ENCODE results near the gene PPP1R8.

PPP1R8 gene

DNA sequence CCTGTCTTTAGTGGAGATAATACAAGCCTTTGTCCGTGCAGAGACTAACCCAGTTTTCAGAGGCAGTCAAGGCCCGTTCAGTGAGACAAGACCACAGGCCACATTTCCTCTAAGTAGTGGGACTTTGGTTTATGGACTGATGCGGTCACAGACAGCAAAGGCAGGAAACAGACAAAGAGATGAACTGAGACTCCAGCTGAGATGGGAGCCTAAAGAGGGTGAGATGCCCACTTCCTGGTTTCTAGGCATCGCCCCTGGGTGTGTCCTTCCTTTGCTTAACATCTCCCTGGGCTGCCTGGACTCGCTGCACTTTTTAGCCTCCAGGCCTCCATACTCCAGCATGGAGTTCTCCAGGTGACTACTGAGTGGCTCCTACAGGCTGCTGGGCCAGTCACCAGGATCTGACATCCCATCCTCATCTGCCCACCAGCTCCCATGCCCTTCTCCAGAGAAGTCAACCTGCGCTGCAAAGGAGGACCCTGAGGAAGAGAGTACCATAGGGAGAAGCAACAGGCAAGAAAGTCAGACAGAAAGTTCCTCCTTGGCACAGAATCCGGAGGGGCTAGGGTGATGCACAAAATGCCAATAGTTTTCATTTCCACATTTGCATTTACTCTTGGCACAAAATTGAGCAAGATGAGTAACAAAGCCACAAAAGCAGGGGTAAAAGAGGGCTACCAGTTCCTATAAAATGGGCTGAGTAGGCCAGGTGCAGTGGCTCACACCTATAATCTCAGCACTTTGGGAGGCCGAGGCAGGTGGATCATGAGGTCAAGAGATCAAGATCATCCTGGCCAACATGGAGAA lies 56.8 kb downstream of the PPP1R8 start:
- Histone ChIP-seq H3K27ac (no peak overlapping the region), H3K9me3 (ENCODE audit: severe bottlenecking) (no peaks in the 10 kb centered on the region), H3K4me3 (ENCODE audit: low read depth, low read length) (no peak overlapping the region), H3K27me3 (ENCODE audit: insufficient read depth, low read depth, severe bottlenecking) (no peaks in the 10 kb centered on the region), H3K36me3 (peaks cover 39% of the 10 kb centered on the region)
- TF ChIP-seq, protein P1, sequence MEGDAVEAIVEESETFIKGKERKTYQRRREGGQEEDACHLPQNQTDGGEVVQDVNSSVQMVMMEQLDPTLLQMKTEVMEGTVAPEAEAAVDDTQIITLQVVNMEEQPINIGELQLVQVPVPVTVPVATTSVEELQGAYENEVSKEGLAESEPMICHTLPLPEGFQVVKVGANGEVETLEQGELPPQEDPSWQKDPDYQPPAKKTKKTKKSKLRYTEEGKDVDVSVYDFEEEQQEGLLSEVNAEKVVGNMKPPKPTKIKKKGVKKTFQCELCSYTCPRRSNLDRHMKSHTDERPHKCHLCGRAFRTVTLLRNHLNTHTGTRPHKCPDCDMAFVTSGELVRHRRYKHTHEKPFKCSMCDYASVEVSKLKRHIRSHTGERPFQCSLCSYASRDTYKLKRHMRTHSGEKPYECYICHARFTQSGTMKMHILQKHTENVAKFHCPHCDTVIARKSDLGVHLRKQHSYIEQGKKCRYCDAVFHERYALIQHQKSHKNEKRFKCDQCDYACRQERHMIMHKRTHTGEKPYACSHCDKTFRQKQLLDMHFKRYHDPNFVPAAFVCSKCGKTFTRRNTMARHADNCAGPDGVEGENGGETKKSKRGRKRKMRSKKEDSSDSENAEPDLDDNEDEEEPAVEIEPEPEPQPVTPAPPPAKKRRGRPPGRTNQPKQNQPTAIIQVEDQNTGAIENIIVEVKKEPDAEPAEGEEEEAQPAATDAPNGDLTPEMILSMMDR (IDR thresholded peaks at IDR 0.05; ENCODE audit: low read depth, low read length), result no peak
- no peak for DNase-seq

DNA sequence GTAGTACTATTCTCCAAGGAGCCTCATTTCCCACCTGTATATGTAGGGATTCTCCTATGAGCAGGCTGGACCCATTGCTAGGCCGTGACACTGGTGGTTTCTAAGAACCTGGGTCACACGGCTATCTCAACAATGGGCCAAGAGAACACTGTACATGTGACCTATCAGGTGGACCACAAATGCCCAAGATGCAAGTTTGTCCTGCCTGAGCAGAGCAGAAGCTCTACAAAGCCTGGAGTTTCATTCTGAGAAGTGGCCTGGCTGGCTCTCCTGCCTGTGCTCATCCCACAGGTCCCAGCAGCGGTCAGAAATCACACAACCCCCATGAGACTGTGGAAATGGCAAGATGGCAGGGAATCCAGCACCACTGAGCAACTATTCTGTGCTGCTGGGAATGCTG lies 58.9 kb downstream of the PPP1R8 start:
- DNase-seq, result no peak
- Histone ChIP-seq H3K9me3 (ENCODE audit: severe bottlenecking) (no peaks in the 10 kb centered on the region), H3K36me3 (peaks cover 56% of the 10 kb centered on the region), H3K4me3 (ENCODE audit: low read depth, low read length) (no peak overlapping the region), H3K27ac (no peak overlapping the region), H3K27me3 (ENCODE audit: insufficient read depth, low read depth, severe bottlenecking) (no peaks in the 10 kb centered on the region)
- TF ChIP-seq, protein P1 (IDR thresholded peaks at IDR 0.05; ENCODE audit: low read depth, low read length), result no peak

DNA sequence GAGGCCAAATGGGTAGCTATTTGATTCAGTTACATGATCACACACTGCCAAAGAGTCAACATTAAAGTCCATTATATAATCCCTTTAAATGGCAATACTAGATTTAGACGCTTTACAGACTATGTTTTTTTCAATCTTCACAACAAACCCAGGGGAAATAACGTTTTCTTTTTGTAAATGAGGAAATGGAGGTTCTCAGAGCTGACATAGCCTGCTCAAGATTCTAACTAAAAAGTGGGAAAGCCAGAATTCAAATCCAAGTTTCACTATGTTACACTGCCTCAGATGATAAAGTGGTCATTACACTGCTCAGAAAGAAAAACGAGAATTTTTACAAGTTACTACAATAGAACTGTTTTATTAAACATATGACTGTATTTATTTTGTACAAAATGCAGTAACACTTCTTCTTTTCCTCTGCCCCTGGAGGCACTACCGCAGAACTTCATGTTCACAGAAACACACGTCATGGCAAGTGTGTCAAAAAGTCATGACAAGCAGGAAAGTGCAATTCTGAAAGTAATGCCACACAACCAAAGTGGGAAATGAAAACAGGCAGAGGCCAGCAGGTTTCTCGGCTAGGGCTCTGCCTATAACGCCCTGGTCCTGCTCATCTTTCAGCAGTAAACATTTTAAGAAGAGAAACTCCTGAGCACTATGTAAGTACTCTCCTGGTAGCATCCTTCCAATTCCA lies 60.8 kb downstream of the PPP1R8 start:
- Histone ChIP-seq H3K9me3 (ENCODE audit: severe bottlenecking) (no peaks in the 10 kb centered on the region), H3K27ac (no peak overlapping the region), H3K4me3 (ENCODE audit: low read depth, low read length) (no peak overlapping the region), H3K27me3 (ENCODE audit: insufficient read depth, low read depth, severe bottlenecking) (no peaks in the 10 kb centered on the region), H3K36me3 (peaks cover 73% of the 10 kb centered on the region)
- TF ChIP-seq, protein P1 (IDR thresholded peaks at IDR 0.05; ENCODE audit: low read depth, low read length), result no peak
- DNase-seq, result no peak

DNA sequence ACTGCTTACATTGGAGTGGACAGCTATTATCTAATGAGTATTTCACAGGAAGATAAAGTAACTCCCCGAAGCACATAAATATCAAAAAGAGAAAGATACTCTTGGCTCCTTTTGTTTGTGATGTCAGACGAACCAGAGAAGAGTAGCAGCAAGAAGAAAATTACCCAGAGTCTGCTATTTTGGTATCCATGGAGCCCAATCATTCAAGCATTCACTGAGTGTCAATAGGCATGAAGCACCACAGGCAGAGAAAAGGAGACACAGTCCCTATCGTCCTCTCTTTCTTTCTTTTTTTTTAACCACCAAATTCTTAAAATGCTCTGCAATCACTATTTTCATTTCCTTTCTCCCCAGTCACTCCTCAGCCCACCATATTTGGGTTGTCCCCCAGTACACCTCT lies 63.9 kb downstream of the PPP1R8 start:
- no peak for DNase-seq
- Histone ChIP-seq H3K27ac (no peak overlapping the region), H3K27me3 (ENCODE audit: insufficient read depth, low read depth, severe bottlenecking) (no peaks in the 10 kb centered on the region), H3K9me3 (ENCODE audit: severe bottlenecking) (no peaks in the 10 kb centered on the region), H3K4me3 (ENCODE audit: low read depth, low read length) (no peak overlapping the region), H3K36me3 (peaks cover 83% of the 10 kb centered on the region)
- TF ChIP-seq, protein P1 (IDR thresholded peaks at IDR 0.05; ENCODE audit: low read depth, low read length), result no peak

Data from WERI-Rb-1 (cell line).